ENCODE results near the gene HIGD2A. TPM values are rescaled to one million over a fixed set of nuclear protein-coding genes. Genes with fewer than 3 reads are reported as not detected.

HIGD2A gene
- total and polyA plus RNA-seq, 10 of the 15 experiments (the other 5 are each of a cell fraction or from before 2014, with no cell fraction given): 152 to 348 (median 194) TPM

DNA sequence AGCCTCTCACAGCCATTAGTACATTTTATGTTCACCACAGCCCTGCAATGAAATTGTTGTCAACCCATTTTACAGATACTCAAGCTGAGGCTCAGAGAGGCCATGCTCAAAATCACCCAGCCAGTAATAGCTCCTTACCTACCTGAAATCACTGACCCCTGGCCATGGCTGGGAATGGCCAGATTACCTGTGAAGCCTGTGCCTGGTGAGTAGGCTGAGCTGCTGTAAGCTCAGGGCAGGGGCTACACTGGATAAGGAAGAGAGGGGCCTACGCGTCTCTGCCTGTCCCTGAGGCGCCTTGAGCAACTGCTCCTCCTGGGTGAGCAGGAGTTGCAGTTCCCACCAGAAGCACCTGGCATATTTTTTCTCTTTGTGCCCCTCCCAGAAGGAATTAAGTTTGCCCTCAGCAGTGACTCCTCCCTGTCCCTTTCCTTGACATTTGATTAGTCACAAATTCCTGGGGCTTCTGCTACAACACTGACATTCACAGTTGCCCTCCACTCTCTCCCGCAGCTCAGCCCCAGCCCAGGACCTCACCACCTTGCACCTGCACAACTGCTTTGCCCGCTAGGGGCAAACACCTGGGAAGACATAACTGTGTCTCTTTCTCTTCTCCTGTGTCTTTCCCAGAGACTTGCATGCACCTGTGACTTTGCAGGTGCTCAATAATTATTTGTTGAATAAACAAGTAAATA, 22.1 kb downstream of the HIGD2A start:
- CTCF ChIA-PET: interaction anchor here (1.0 to 1.1 kb wide), 2 partner anchors 19 to 247 kb away, joined by 3 read pairs; no protein-coding TSS in a partner anchor
- Histone ChIP-seq H3K4me3 (no peak overlapping the region), H3K27me3 (replicated peaks in 1 of 2; ENCODE audit: control insufficient read depth in 2 of 2, insufficient read depth in 2 of 2, low read length in 1 of 2) (no peaks in the 10 kb centered on the region), H3K9ac (ENCODE audit: control insufficient read depth, insufficient read depth, low read length) (no peak overlapping the region), H3K79me2 (ENCODE audit: control insufficient read depth, insufficient read depth, low read length) (no peaks in the 10 kb centered on the region; the same call in 1 of the 2 replicates), H3K4me1 (ENCODE audit: control insufficient read depth, insufficient read depth, low read length) (peaks cover 11% of the 10 kb centered on the region; the same call in 1 of the 2 replicates), H3K4me2 (ENCODE audit: control insufficient read depth, insufficient read depth) (no peak overlapping the region), H3K36me3 (ENCODE audit: control insufficient read depth in 2 of 2, insufficient read depth in 2 of 2, low read length in 1 of 2) (no peaks in the 10 kb centered on the region; a peak in 1 of 4 replicates), H3K9me3 (replicated peaks; ENCODE audit: control insufficient read depth, insufficient read depth, low read length) (no peaks in the 10 kb centered on the region), H3K27ac (ENCODE audit: control insufficient read depth, insufficient read depth) (no peak overlapping the region), H4K20me1 (ENCODE audit: control insufficient read depth, insufficient read depth) (no peaks in the 10 kb centered on the region), H2AFZ (ENCODE audit: control insufficient read depth, low read depth, low read length) (no peak overlapping the region)
- WGBS (ENCODE audit: insufficient coverage, insufficient replicate concordance, low lambda C conversion rate, missing lambda C conversion rate): 96% methylated on average over 5 of the region's 5 CpGs
- BruUV-seq (replicated peaks): no TSS peak
- in situ Hi-C loops (cut with MboI): no loop called here
- intact Hi-C loops (cut with micrococcal nuclease; ENCODE audit: unreplicated experiment): loop anchor here (10.0 kb wide), 2 partner anchors 234 to 676 kb away; partner anchors contain the start of gene TSPAN17
- TF ChIP-seq ETV6 (conservative IDR thresholded peaks at IDR 0.05 in 1 of 2, IDR thresholded peaks at IDR 0.05 in 1 of 2; ENCODE audit: borderline replicate concordance in 1 of 2, low read depth in 1 of 2) (no peak), CBFB (IDR thresholded peaks at IDR 0.05; ENCODE audit: low read depth) (no peak), BACH1 (IDR thresholded peaks at IDR 0.05; ENCODE audit: borderline replicate concordance) (no peak), MTA3 (IDR thresholded peaks at IDR 0.05; ENCODE audit: borderline replicate concordance, low read length) (no peak), ZSCAN29 (IDR thresholded peaks at IDR 0.05) (no peak), SPI1 (IDR thresholded peaks at IDR 0.05; ENCODE audit: borderline replicate concordance, insufficient read depth, low read depth, low read length) (no peak), KAT2A (conservative IDR thresholded peaks at IDR 0.05; ENCODE audit: control insufficient read depth, low read depth, low read length) (no peak), MYB (IDR thresholded peaks at IDR 0.05; ENCODE audit: borderline replicate concordance, low read depth, low read length) (no peak), POLR2AphosphoS5 (IDR thresholded peaks at IDR 0.05; ENCODE audit: low read length) (no peak), MXI1 (IDR thresholded peaks at IDR 0.05; ENCODE audit: low read depth, low read length) (no peak), PML (IDR thresholded peaks at IDR 0.05; ENCODE audit: low read length) (no peak)
- TF ChIP-seq, protein P1, sequence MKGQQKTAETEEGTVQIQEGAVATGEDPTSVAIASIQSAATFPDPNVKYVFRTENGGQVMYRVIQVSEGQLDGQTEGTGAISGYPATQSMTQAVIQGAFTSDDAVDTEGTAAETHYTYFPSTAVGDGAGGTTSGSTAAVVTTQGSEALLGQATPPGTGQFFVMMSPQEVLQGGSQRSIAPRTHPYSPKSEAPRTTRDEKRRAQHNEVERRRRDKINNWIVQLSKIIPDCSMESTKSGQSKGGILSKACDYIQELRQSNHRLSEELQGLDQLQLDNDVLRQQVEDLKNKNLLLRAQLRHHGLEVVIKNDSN (IDR thresholded peaks at IDR 0.05; ENCODE audit: borderline replicate concordance, extremely low read length, insufficient read depth, low read depth, low read length): no peak
- TF ChIP-seq, protein P2, sequence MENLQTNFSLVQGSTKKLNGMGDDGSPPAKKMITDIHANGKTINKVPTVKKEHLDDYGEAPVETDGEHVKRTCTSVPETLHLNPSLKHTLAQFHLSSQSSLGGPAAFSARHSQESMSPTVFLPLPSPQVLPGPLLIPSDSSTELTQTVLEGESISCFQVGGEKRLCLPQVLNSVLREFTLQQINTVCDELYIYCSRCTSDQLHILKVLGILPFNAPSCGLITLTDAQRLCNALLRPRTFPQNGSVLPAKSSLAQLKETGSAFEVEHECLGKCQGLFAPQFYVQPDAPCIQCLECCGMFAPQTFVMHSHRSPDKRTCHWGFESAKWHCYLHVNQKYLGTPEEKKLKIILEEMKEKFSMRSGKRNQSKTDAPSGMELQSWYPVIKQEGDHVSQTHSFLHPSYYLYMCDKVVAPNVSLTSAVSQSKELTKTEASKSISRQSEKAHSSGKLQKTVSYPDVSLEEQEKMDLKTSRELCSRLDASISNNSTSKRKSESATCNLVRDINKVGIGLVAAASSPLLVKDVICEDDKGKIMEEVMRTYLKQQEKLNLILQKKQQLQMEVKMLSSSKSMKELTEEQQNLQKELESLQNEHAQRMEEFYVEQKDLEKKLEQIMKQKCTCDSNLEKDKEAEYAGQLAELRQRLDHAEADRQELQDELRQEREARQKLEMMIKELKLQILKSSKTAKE (IDR thresholded peaks at IDR 0.05; ENCODE audit: low read depth, poor library complexity, severe bottlenecking): no peak
- TF ChIP-seq, protein P3, sequence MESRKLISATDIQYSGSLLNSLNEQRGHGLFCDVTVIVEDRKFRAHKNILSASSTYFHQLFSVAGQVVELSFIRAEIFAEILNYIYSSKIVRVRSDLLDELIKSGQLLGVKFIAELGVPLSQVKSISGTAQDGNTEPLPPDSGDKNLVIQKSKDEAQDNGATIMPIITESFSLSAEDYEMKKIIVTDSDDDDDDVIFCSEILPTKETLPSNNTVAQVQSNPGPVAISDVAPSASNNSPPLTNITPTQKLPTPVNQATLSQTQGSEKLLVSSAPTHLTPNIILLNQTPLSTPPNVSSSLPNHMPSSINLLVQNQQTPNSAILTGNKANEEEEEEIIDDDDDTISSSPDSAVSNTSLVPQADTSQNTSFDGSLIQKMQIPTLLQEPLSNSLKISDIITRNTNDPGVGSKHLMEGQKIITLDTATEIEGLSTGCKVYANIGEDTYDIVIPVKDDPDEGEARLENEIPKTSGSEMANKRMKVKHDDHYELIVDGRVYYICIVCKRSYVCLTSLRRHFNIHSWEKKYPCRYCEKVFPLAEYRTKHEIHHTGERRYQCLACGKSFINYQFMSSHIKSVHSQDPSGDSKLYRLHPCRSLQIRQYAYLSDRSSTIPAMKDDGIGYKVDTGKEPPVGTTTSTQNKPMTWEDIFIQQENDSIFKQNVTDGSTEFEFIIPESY (IDR thresholded peaks at IDR 0.05): no peak
- TF ChIP-seq, protein P4, sequence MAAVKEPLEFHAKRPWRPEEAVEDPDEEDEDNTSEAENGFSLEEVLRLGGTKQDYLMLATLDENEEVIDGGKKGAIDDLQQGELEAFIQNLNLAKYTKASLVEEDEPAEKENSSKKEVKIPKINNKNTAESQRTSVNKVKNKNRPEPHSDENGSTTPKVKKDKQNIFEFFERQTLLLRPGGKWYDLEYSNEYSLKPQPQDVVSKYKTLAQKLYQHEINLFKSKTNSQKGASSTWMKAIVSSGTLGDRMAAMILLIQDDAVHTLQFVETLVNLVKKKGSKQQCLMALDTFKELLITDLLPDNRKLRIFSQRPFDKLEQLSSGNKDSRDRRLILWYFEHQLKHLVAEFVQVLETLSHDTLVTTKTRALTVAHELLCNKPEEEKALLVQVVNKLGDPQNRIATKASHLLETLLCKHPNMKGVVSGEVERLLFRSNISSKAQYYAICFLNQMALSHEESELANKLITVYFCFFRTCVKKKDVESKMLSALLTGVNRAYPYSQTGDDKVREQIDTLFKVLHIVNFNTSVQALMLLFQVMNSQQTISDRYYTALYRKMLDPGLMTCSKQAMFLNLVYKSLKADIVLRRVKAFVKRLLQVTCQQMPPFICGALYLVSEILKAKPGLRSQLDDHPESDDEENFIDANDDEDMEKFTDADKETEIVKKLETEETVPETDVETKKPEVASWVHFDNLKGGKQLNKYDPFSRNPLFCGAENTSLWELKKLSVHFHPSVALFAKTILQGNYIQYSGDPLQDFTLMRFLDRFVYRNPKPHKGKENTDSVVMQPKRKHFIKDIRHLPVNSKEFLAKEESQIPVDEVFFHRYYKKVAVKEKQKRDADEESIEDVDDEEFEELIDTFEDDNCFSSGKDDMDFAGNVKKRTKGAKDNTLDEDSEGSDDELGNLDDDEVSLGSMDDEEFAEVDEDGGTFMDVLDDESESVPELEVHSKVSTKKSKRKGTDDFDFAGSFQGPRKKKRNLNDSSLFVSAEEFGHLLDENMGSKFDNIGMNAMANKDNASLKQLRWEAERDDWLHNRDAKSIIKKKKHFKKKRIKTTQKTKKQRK (IDR thresholded peaks at IDR 0.05; ENCODE audit: low read depth, low read length): no peak
- ATAC-seq: no peak
- POLR2A ChIA-PET: no interaction called here
- DNase-seq (ENCODE audit: low read depth, low spot score): no peak
- no peak for FAIRE-seq
- SMC1A ChIA-PET (ENCODE audit: uncharacterized antibody, unreplicated experiment): no interaction called here
- RAD21 ChIA-PET (ENCODE audit: unreplicated experiment): no interaction called here
